Measurements from ENCODE around the gene VASN. TPM values are rescaled to one million over a fixed set of nuclear protein-coding genes. Genes with fewer than 3 reads are reported as not detected.

The VASN gene
- total RNA-seq, 1 donor from 2014 or later = 38.4 TPM

DNA sequence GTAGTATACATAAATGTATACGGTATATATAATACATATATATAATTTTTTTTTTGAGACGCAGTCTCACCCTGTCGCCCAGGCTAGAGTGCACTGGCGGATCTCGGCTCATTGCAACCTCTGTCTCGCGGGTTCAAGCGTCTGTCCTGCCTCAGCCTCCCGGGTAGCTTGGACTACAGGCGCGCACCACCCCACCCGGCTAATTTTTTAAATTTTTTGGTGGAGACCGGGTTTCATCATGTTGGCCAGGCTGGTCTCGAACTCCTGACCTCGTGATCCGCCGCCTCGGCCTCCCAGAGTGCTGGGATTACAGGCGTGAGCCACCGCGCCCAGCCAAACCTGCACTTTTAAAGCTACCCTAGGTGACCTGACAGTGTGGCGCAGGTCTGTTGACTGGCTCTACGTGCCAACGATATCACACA is 21.3 kb upstream of the VASN start:
- ATAC-seq (no peak), DNase-seq (ENCODE audit: low spot score) (no peak)
- intact Hi-C loops (cut with DNase I) = no loop called here

DNA sequence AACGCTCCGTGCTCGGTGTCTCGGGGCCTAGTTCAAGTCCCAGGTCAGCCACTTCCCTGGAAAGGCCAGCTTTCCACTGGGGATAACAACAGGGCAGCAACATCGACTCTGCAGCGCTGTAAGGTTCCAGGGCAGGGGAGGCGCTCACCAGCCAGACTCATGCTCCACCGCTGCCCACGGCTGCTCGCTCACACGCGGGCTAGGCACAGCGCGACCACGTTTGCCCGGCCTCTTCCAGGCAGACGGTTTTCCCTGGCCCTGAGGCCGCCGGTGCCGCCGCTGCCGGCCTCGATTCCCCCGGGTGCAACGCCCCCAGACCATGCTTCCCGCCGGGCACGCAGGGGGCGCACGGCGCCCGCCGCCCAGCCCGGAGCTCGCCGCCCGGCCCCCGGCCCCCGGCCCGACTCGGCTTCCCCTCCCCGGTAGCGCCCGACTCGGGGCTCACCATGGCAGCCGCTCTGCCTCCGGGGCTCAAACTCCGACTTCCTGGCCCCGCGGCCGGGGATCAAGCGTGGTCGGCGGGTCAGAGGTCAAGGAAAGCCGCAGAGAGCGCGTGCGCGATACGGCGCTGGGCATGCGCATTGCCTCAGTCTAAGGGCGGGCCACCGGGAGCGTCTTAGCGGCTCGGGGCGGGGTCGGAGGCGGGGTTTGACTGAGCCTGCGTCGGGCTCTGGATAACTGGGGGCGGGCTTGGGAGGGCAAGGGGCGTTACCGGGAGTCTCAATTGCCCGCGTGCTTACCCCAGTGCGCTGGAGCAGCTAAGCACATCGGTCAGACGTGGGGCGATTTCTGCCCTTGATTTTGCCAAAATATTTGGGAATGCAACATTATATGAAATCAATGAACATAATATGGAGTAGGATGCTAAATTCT is 20.6 kb upstream of the VASN start, which contains the start of gene PAM16:
Gene PAM16, minus strand, starts transcription at position 535 of the 873 bp plus-strand sequence. Its CDS starts 87 bp downstream, at position 448.
- peak; percentile 99 for DNase-seq (ENCODE audit: low spot score)
- intact Hi-C loops (cut with DNase I) = no loop called here
- peak; percentile 96 for ATAC-seq

- DNase-seq (ENCODE audit: low spot score) = no peak
- intact Hi-C loops (cut with DNase I) = no loop called here
- no peak for ATAC-seq
These were observed 19.8 kb upstream of the VASN start for GRCh38 chr16:4351880-4352279.

GRCh38 chr16:4352843-4353242 is 18.8 kb upstream of the VASN start:
- DNase-seq (ENCODE audit: low spot score) (no peak), ATAC-seq (no peak)
- intact Hi-C loops (cut with DNase I) = no loop called here

- DNase-seq (ENCODE audit: low spot score) = no peak
- intact Hi-C loops (cut with DNase I) = no loop called here
- no peak for ATAC-seq
These were observed 18.0 kb upstream of the VASN start for GRCh38 chr16:4353675-4354074.

- intact Hi-C loops (cut with DNase I) = no loop called here
- ATAC-seq (no peak), DNase-seq (ENCODE audit: low spot score) (no peak)
These were observed 16.9 kb upstream of the VASN start for GRCh38 chr16:4354512-4355409.

- no peak for ATAC-seq
- DNase-seq (ENCODE audit: low spot score) = no peak
- intact Hi-C loops (cut with DNase I) = no loop called here
These were observed 14.8 kb upstream of the VASN start for GRCh38 chr16:4356820-4357219.

GRCh38 chr16:4358236-4358635 is 13.4 kb upstream of the VASN start:
- intact Hi-C loops (cut with DNase I) = loop anchor here (2.0 kb wide), 1 partner anchor 47 kb away; no protein-coding TSS in a partner anchor
- DNase-seq (ENCODE audit: low spot score) = no peak
- no peak for ATAC-seq

DNA sequence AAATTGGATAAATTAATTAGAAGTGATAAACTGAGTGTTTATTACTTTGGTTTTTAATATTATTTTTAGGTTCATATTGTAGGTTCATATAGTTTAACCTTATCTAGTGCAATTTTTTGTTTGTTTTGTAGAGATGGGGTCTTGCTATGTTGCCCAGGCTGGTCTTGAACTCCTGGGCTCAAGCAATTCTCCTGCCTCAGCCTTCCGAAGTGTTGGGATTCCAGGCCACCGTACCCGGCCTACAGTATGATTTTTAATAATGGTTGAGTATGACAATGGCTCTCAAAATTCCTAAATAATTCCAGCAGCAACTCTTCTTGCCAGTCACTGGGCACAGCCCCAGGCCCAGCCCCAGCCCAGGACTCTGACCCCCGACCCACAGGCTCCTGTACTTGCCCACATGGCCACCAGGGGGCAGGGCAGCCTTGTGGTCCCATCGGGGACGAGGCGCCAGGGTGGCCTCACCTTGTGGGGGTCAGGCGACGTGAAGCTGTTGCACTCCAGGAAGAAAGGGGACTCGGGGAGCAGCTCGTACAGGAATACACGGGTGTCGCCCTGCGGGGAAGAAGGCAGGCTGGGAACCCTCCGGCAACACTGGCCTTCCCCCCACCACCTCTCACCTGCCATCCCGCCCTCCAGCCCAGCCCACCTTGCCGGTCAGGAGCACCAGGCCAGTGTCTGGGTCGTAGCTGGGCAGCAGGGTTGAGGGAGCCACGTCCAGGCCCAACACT is 12.7 kb upstream of the VASN start:
- ATAC-seq = peak; percentile 73
- peak; percentile 85 for DNase-seq (ENCODE audit: low spot score)
- intact Hi-C loops (cut with DNase I) = loop anchor here (2.0 kb wide), 1 partner anchor 46 kb away; no protein-coding TSS in a partner anchor

GRCh38 chr16:4359914-4360313 is 11.7 kb upstream of the VASN start:
- no peak for ATAC-seq
- intact Hi-C loops (cut with DNase I) = loop anchor here (2.0 kb wide), 1 partner anchor 45 kb away; no protein-coding TSS in a partner anchor
- no peak for DNase-seq (ENCODE audit: low spot score)

DNA sequence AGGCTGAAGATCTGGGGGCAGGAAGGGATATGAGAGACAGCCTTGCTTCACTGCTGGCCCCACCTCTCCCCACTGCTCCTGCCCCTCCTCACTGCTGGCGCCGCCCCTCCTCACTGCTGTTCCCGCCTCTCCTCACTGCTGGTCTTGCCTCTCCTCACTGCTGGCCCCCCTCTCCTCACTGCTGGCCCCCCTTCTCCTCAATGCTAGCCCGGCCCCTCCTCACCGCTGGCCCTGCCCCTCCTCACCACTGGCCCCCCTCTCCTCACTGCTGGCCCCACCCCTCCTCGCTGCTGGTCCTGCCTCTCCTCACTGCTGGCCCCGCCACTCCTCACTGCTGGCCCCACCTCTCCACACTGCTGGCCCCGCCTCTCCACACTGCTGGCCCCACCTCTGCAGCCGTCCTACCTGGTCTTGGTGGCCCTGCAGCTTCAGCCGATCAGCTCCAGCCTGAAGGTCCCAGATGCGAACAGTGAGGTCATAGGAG is 11.1 kb upstream of the VASN start:
- ATAC-seq (peak; percentile 13), DNase-seq (ENCODE audit: low spot score) (no peak)
- intact Hi-C loops (cut with DNase I) = no loop called here

GRCh38 chr16:4361033-4361943 is 10.4 kb upstream of the VASN start:
- no peak for ATAC-seq
- DNase-seq (ENCODE audit: low spot score) = no peak
- intact Hi-C loops (cut with DNase I) = no loop called here

DNA sequence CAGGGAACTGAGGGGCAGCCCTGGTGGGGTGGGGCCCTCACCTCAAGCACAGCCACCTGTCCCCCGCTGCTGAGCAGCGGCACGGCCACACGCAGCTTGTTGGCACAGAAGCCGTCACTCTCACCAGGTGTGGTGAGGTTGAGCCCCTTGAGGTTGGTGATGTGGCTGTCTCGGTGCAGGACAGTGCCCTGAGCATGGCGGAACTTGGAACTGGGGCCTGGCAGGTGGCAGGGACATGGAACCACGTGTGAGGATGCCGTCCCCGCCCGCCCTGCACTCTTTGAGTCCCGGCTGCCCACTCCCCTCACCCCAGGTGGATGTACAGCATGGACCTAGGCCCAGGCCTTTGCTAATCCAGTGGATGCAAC is 9.7 kb upstream of the VASN start:
- ATAC-seq = no peak
- intact Hi-C loops (cut with DNase I) = no loop called here
- no peak for DNase-seq (ENCODE audit: low spot score)

- DNase-seq (ENCODE audit: low spot score) = no peak
These were observed 9.0 kb upstream of the VASN start for GRCh38 chr16:4362476-4363135.

DNA sequence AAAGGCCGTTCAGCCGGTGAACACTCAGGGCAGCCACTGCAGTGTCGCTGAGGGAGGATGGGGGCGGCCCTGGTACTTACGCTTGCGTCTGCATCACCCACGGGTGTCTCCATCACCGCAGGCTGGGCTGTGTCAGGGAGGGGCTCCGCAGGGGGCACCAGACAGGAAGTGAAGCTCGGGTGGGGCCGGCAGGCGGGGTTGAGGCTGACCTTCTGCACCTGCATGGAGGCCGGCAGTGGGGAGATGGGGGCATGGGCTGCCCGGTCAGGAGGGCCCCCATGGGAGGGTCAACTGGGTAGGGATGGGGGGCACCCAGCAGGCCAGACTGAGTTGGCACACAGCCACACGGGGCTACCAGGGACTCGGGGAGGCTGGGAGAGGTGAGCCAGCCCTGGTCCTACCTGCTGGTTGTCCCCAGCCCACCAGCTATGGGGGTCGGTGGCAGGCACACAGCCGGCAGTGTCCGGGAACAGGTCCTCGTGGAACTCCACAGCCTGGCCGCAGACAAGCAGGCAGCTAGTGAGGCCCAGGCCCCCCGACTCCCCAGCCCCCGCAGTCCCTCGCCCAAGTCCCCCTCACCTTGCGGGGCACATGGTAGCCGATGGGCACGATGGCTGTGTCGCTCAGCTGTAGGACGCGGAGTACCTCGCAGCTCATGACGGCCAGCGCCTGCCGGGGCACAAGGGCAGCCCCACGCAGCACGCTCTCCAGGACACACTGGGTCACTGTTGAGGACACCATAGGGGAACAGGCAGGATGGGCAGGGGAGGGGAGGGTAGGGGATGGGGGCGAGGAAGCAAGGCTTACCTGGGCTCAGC is 7.2 kb upstream of the VASN start:
- intact Hi-C loops (cut with DNase I) = no loop called here
- DNase-seq (ENCODE audit: low spot score) = no peak
- no peak for ATAC-seq

More at GRCh38 chr16:4362476-4363135, 9.0 kb upstream of the VASN start:
- no peak for ATAC-seq
- intact Hi-C loops (cut with DNase I) = no loop called here

GRCh38 chr16:4365014-4365406 is 6.6 kb upstream of the VASN start:
- ATAC-seq = no peak
- intact Hi-C loops (cut with DNase I) = no loop called here
- DNase-seq (ENCODE audit: low spot score) = no peak

GRCh38 chr16:4365615-4366014 is 6.0 kb upstream of the VASN start:
- ATAC-seq (no peak), DNase-seq (ENCODE audit: low spot score) (no peak)
- intact Hi-C loops (cut with DNase I) = no loop called here

All from sciatic nerve (tissue), 2 donors.